Measurements from ENCODE around the gene GP5.

The GP5 gene

DNA sequence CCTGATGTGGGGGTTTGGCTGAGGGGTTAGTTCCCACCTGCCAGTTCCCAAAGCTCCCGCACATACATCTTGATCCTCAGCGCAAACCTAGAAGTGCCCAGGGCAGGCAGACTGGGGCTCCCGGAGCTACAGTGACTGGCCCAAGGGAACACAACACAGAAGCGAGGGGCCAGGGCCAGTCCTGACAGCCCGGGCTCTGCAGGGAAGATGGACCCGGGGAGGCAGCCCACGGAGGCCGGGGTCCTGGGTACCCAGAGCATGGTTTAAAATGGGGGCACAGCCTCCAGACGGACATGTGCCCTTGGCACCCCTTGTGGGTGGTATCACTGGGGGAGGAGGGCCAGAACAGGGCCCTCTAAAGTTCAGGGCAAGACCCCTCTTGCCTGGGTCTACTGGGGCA is 53.0 kb downstream of the GP5 start:
- TF ChIP-seq, protein P1, sequence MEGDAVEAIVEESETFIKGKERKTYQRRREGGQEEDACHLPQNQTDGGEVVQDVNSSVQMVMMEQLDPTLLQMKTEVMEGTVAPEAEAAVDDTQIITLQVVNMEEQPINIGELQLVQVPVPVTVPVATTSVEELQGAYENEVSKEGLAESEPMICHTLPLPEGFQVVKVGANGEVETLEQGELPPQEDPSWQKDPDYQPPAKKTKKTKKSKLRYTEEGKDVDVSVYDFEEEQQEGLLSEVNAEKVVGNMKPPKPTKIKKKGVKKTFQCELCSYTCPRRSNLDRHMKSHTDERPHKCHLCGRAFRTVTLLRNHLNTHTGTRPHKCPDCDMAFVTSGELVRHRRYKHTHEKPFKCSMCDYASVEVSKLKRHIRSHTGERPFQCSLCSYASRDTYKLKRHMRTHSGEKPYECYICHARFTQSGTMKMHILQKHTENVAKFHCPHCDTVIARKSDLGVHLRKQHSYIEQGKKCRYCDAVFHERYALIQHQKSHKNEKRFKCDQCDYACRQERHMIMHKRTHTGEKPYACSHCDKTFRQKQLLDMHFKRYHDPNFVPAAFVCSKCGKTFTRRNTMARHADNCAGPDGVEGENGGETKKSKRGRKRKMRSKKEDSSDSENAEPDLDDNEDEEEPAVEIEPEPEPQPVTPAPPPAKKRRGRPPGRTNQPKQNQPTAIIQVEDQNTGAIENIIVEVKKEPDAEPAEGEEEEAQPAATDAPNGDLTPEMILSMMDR (IDR thresholded peaks at IDR 0.05; ENCODE audit: low read length): no peak
- H3K36me3 ChIP-seq (ENCODE audit: insufficient read depth, low read length): no peaks in the 10 kb centered on the region

More for the DNA sequence above, 53.0 kb downstream of the GP5 start:
- Histone ChIP-seq H3K4me2 (ENCODE audit: low read length) (no peak overlapping the region), H3K9ac (ENCODE audit: low read length) (no peak overlapping the region), H2AFZ (ENCODE audit: low read length) (no peak overlapping the region), H3K27me3 (ENCODE audit: insufficient read depth, low read length) (no peaks in the 10 kb centered on the region; the same call in 1 of the 2 replicates), H3K9me2 (ENCODE audit: low read depth, low read length) (no peaks in the 10 kb centered on the region), H3K4me3 (ENCODE audit: low read depth, low read length, poor library complexity, severe bottlenecking) (no peak overlapping the region), H3K79me2 (ENCODE audit: insufficient read depth, low read length) (no peaks in the 10 kb centered on the region), H4K20me1 (ENCODE audit: insufficient read depth, low read length) (no peaks in the 10 kb centered on the region), H3F3A (ENCODE audit: insufficient read depth, low read length) (no peaks in the 10 kb centered on the region), H3K9me3 (ENCODE audit: low read length) (no peaks in the 10 kb centered on the region), H3K27ac (ENCODE audit: low read depth, low read length, poor library complexity, severe bottlenecking) (no peak overlapping the region), H3K4me1 (ENCODE audit: insufficient read depth, low read length, severe bottlenecking) (no peaks in the 10 kb centered on the region)
